Bronchial epithelial cell (primary cell): Measurements from ENCODE around the gene GRM2. TPM values are rescaled to one million over a fixed set of nuclear protein-coding genes. Genes with fewer than 3 reads are reported as not detected.
A peak's percentile ranks its signal among the peaks of the same experiment; 100 is the strongest.

Source experiments
- DNase-seq: peaks from one replicate; pipeline ENCODE4 v3.0.0-alpha.2; 2010; ENCODE audit warnings: low read depth
- FAIRE-seq: peaks from 2 replicates; lab custom pipeline; 2011; peaks lifted over from hg19 to GRCh38; lab: Jason Lieb, UNC
- H3K27me3 ChIP-seq: 2 replicates; pipeline ENCODE4 v1.5.1; 2011; ENCODE audit warnings: low read length; ENCODE audit not compliant: control insufficient read depth, insufficient read depth
- H3K36me3 ChIP-seq: 2 replicates; pipeline ENCODE4 v1.5.1; 2011; ENCODE audit warnings: low read length; ENCODE audit not compliant: control insufficient read depth, insufficient read depth
- H3K4me3 ChIP-seq: 2 replicates; pipeline ENCODE4 v1.5.1; 2011; ENCODE audit warnings: mild to moderate bottlenecking, low read depth, low read length, control low read depth
- total RNA-seq: library from RNA; depleted of rRNA; stranded (reverse); fragments of >200 nt; gene quantifications from 2 replicates; pipeline ENCODE4 v1.2.1, GENCODE V29; 2014
- TF ChIP-seq, protein P1 (sequence below): IDR thresholded peaks from 2 replicates; pipeline ENCODE4 v1.5.1; 2011; ENCODE audit warnings: mild to moderate bottlenecking, moderate library complexity, low read length, control low read depth, inconsistent platforms; ENCODE audit not compliant: insufficient read depth, severe bottlenecking

The GRM2 gene
- total RNA-seq, result under 0.01 TPM in 2 replicates

DNA sequence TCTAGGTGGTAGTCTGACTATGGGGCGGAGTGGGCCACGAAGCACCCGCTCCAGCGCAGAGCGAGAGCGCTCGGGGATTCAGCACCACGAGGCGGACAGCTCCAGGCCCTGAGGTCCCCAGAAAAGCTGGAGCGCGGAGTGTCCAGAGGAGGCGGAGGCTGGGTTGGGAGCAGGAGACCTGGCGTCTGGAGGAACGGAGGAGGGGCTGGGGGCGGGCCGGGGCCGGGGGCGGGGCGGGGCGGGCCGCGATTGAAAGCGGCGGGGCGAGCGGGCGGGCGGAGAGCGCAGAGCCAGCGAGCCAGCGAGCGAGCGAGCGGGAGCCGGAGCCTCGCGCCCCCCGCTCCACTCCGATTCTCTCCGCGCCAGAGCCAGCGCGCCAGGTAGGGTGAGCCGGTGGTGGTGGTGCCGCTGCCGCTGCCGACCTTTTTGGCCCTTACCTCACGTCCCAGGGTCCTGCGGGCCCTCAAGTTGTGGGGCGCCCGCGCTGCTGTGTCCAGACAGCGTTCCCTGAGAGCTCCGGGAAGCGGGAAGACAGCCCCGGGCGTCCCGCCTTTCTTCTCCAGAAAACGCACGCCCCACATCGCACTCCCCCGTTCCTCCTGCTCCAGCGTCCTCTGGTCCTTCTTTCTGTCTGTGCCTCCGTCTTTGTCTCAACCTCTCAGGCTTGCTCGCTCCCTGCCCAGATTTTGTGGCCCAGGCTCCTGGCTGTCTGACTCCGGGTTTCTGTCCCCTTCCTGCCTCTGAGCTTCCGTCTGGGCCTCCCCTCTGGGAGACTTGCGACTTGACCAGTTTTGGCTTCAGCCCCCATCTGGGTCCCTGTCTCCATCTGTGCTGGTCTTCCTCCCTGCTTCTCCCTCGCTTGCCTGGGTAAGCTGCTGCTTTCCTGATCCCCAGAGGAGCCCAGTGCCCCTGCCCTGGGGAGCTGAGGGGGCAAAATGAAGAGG, at the start of gene GRM2:
Gene GRM2 (plus strand): TSS at position 281 of the 944 bp plus-strand sequence. CDS start 1,916 bp downstream, outside the sequence.
- peak within 1 kb of the TSS; percentile 24 for H3K4me3 ChIP-seq
- peak; percentile 62 for DNase-seq

DNA sequence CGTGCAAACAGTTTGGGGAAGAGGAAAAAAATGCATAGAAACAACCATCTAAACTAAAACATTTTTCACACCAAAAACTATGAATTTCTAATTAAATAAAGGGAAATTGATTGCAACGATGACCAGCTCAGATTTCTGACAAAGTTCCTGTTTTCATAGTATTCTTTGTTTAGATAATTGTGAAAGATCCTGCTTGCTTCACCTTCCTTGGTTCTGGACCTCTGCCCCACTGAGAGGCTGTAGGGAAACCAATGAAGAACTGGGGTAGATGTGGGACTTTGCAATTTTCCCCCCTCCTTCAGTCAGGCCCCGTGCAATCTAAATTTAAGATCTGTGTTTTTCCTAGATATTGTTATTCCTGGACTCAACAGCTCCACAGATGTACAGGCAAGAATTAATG, 49.6 kb upstream of the GRM2 start:
- H3K36me3 ChIP-seq, result peaks cover 5% of the 10 kb centered on the region

More for the DNA sequence above, at the start of gene GRM2:
- peaks cover 16% of the 10 kb centered on the region for H3K27me3 ChIP-seq
- TF ChIP-seq, protein P1, sequence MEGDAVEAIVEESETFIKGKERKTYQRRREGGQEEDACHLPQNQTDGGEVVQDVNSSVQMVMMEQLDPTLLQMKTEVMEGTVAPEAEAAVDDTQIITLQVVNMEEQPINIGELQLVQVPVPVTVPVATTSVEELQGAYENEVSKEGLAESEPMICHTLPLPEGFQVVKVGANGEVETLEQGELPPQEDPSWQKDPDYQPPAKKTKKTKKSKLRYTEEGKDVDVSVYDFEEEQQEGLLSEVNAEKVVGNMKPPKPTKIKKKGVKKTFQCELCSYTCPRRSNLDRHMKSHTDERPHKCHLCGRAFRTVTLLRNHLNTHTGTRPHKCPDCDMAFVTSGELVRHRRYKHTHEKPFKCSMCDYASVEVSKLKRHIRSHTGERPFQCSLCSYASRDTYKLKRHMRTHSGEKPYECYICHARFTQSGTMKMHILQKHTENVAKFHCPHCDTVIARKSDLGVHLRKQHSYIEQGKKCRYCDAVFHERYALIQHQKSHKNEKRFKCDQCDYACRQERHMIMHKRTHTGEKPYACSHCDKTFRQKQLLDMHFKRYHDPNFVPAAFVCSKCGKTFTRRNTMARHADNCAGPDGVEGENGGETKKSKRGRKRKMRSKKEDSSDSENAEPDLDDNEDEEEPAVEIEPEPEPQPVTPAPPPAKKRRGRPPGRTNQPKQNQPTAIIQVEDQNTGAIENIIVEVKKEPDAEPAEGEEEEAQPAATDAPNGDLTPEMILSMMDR, result no peak
- FAIRE-seq, result no peak
- peaks cover 1% of the 10 kb centered on the region for H3K36me3 ChIP-seq

DNA sequence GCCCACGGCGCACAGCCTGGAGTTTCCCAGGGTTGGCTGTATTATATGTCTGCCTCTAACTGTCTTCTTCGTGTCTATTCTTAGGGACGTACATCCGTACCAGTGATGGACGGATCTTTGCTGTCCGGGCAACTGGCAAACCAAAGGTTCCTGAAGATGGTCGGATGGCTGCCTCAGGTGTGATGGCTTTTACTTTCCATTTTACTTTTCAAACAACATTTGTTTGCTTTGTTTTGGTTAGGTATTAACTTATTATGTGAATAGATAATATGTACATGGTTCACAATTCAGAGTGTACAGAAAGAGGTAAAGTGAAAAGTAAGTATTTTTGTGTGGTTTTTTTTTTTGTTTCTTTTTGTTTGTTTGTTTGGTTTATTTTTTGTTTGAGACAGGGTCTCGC, 46.9 kb upstream of the GRM2 start:
- TF ChIP-seq, protein P1, result no peak
- DNase-seq (no peak), FAIRE-seq (no peak)
- no peak overlapping the region for H3K4me3 ChIP-seq
- no peaks in the 10 kb centered on the region for H3K27me3 ChIP-seq
- H3K36me3 ChIP-seq, result peaks cover 11% of the 10 kb centered on the region

More for the DNA sequence above, 49.6 kb upstream of the GRM2 start:
- FAIRE-seq (no peak), DNase-seq (no peak)
- H3K27me3 ChIP-seq, result no peaks in the 10 kb centered on the region
- TF ChIP-seq, protein P1, result no peak
- no peak overlapping the region for H3K4me3 ChIP-seq

DNA sequence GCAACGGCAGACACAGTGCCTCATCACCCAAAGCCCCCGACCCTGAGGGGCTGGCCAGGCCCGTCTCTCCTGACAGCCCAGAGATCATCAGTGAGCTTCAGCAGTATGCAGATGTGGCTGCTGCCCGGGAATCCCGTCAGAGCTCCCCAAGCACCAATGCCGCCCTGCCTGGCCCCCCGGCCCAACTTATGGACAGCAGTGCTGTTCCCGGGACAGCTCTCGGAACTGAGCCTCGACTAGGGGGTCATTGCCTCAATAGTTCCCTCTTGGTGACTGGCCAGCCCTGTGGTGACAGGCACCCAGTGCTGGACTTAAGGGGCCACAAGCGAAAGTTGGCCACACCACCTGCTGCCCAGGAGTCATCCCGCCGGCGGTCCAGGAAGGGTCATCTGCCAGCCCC, 44.4 kb upstream of the GRM2 start:
- Histone ChIP-seq H3K27me3 (no peaks in the 10 kb centered on the region), H3K4me3 (no peak overlapping the region), H3K36me3 (peaks cover 8% of the 10 kb centered on the region)
- no peak for DNase-seq
- TF ChIP-seq, protein P1, result no peak
- no peak for FAIRE-seq

DNA sequence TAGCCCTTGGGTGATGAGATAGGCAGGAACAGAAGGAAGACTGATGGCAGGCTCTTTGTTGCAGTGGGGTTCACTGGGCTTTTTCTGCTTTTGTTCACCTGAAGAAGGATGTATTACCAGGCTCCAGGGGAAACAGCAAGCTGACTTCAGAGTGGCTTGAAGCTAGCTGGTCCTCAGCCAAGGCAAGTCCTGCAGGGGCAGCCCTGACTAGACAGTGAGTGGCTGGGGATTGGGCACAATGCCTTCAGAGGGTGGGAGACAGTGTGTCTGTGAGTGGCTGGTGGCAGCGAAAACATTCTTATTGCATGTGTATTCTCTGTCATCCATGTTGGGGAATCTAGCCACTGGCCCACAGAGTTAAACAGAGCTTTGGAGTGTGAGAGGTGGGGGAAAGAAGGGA, 38.1 kb upstream of the GRM2 start:
- FAIRE-seq, result no peak

More for the DNA sequence above, 38.1 kb upstream of the GRM2 start:
- DNase-seq, result no peak
- no peaks in the 10 kb centered on the region for H3K27me3 ChIP-seq
- H3K36me3 ChIP-seq, result no peaks in the 10 kb centered on the region
- TF ChIP-seq, protein P1, result no peak
- H3K4me3 ChIP-seq, result no peak overlapping the region
